ENCODE data around the gene PPP6R2. TPM values are rescaled to one million over a fixed set of nuclear protein-coding genes. Genes with fewer than 3 reads are reported as not detected.

Gene PPP6R2
- total and polyA plus RNA-seq, 2 of the 8 experiments (the other 6 are each of a cell fraction or from before 2014, with no cell fraction given), result 25.0 to 32.2 TPM

- TF ChIP-seq, protein P1, sequence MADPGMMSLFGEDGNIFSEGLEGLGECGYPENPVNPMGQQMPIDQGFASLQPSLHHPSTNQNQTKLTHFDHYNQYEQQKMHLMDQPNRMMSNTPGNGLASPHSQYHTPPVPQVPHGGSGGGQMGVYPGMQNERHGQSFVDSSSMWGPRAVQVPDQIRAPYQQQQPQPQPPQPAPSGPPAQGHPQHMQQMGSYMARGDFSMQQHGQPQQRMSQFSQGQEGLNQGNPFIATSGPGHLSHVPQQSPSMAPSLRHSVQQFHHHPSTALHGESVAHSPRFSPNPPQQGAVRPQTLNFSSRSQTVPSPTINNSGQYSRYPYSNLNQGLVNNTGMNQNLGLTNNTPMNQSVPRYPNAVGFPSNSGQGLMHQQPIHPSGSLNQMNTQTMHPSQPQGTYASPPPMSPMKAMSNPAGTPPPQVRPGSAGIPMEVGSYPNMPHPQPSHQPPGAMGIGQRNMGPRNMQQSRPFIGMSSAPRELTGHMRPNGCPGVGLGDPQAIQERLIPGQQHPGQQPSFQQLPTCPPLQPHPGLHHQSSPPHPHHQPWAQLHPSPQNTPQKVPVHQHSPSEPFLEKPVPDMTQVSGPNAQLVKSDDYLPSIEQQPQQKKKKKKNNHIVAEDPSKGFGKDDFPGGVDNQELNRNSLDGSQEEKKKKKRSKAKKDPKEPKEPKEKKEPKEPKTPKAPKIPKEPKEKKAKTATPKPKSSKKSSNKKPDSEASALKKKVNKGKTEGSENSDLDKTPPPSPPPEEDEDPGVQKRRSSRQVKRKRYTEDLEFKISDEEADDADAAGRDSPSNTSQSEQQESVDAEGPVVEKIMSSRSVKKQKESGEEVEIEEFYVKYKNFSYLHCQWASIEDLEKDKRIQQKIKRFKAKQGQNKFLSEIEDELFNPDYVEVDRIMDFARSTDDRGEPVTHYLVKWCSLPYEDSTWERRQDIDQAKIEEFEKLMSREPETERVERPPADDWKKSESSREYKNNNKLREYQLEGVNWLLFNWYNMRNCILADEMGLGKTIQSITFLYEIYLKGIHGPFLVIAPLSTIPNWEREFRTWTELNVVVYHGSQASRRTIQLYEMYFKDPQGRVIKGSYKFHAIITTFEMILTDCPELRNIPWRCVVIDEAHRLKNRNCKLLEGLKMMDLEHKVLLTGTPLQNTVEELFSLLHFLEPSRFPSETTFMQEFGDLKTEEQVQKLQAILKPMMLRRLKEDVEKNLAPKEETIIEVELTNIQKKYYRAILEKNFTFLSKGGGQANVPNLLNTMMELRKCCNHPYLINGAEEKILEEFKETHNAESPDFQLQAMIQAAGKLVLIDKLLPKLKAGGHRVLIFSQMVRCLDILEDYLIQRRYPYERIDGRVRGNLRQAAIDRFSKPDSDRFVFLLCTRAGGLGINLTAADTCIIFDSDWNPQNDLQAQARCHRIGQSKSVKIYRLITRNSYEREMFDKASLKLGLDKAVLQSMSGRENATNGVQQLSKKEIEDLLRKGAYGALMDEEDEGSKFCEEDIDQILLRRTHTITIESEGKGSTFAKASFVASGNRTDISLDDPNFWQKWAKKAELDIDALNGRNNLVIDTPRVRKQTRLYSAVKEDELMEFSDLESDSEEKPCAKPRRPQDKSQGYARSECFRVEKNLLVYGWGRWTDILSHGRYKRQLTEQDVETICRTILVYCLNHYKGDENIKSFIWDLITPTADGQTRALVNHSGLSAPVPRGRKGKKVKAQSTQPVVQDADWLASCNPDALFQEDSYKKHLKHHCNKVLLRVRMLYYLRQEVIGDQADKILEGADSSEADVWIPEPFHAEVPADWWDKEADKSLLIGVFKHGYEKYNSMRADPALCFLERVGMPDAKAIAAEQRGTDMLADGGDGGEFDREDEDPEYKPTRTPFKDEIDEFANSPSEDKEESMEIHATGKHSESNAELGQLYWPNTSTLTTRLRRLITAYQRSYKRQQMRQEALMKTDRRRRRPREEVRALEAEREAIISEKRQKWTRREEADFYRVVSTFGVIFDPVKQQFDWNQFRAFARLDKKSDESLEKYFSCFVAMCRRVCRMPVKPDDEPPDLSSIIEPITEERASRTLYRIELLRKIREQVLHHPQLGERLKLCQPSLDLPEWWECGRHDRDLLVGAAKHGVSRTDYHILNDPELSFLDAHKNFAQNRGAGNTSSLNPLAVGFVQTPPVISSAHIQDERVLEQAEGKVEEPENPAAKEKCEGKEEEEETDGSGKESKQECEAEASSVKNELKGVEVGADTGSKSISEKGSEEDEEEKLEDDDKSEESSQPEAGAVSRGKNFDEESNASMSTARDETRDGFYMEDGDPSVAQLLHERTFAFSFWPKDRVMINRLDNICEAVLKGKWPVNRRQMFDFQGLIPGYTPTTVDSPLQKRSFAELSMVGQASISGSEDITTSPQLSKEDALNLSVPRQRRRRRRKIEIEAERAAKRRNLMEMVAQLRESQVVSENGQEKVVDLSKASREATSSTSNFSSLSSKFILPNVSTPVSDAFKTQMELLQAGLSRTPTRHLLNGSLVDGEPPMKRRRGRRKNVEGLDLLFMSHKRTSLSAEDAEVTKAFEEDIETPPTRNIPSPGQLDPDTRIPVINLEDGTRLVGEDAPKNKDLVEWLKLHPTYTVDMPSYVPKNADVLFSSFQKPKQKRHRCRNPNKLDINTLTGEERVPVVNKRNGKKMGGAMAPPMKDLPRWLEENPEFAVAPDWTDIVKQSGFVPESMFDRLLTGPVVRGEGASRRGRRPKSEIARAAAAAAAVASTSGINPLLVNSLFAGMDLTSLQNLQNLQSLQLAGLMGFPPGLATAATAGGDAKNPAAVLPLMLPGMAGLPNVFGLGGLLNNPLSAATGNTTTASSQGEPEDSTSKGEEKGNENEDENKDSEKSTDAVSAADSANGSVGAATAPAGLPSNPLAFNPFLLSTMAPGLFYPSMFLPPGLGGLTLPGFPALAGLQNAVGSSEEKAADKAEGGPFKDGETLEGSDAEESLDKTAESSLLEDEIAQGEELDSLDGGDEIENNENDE (IDR thresholded peaks at IDR 0.05; ENCODE audit: insufficient replicate concordance, low read length), result no peak
- TF ChIP-seq CHD2 (IDR thresholded peaks at IDR 0.05; ENCODE audit: low read length) (no peak), TEAD4 (IDR thresholded peaks at IDR 0.05; ENCODE audit: low read depth, low read length) (no peak)
Observed at GRCh38 chr22:50416996-50417395, 73.9 kb downstream of the PPP6R2 start (continued).
